SU-DHL-6 (cell line): ENCODE results near the gene KRTAP29-1.

Experiments
- EZH2phosphoT487 ChIP-seq: fragments of 200-600 bp; sonication (generic), shearing (Covaris generic); conservative IDR thresholded peaks from 2 replicates; pipeline ENCODE4 v1.6.1; 2018; ENCODE audit warnings: mild to moderate bottlenecking, antibody characterized with exemption, low read length, moderate library complexity, mixed read lengths
- TF ChIP-seq, protein P1 (sequence below): fragments of 200-600 bp; sonication (generic); IDR thresholded peaks from one replicate; pipeline ENCODE4 v1.5.1; 2017; ENCODE audit warnings: antibody characterized with exemption, mild to moderate bottlenecking, low read length, moderate library complexity; ENCODE audit not compliant: insufficient read depth, poor library complexity, severe bottlenecking

DNA sequence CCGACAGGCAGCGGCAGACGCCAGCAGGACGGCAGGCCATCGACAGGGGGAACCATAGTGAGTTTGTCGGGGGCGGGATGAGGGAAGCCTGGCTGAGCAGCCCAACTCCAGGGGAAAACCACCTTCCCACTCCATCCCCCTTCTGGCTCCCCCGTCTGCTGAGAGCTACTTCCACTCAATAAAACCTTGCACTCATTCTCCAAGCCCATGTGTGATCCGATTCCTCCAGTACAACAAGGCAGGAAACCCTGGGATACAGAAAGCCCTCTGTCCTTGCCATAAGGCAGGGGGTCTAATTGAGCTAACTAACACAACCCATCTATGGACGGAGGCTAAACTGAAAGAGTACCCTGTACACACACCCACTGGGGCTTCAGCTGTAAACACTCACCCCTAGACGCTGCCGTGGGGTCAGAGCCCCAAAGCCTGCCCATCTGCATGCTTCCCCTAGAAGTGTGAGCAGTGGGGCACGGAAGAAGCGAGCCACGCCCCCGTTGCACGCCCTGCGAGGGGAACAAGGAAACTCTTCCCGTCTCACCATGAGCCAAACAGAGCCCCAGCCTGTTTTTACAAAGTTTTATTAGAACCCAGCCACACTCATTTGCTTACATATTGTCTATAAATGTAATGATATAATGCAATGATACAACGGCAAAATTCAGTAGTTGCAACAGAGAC is 4.1 kb downstream of the KRTAP29-1 start:
- TF ChIP-seq, protein P1, sequence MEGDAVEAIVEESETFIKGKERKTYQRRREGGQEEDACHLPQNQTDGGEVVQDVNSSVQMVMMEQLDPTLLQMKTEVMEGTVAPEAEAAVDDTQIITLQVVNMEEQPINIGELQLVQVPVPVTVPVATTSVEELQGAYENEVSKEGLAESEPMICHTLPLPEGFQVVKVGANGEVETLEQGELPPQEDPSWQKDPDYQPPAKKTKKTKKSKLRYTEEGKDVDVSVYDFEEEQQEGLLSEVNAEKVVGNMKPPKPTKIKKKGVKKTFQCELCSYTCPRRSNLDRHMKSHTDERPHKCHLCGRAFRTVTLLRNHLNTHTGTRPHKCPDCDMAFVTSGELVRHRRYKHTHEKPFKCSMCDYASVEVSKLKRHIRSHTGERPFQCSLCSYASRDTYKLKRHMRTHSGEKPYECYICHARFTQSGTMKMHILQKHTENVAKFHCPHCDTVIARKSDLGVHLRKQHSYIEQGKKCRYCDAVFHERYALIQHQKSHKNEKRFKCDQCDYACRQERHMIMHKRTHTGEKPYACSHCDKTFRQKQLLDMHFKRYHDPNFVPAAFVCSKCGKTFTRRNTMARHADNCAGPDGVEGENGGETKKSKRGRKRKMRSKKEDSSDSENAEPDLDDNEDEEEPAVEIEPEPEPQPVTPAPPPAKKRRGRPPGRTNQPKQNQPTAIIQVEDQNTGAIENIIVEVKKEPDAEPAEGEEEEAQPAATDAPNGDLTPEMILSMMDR, result no peak
- TF ChIP-seq EZH2phosphoT487, result no peak
